Activated CD8-positive, alpha-beta memory T cell treated with anti-CD3 and anti-CD28 coated beads, Interleukin-2, amount 50 U/mL, for 24 hours (primary cell): Measurements from ENCODE around the gene DYDC2.
"Not testable (repeated sequence)": the region's sequence is repeated elsewhere in the genome, so short reads cannot be mapped to it uniquely, and the experiment has no call there.

Experiments
- DNase-seq: peaks from one replicate; pipeline ENCODE4 v3.0.0-alpha.2; 2020; ENCODE audit errors: extremely low read depth

Gene DYDC2

GRCh38 chr10:80413271-80413996, 56.9 kb downstream of the DYDC2 start:
- DNase-seq, result no peak

GRCh38 chr10:80414142-80414895, 57.7 kb downstream of the DYDC2 start:
- DNase-seq, result no peak

GRCh38 chr10:80415734-80416478, 59.3 kb downstream of the DYDC2 start:
- no peak for DNase-seq

- DNase-seq, result no peak
These were observed 60.0 kb downstream of the DYDC2 start for GRCh38 chr10:80416479-80417098.

- not testable (repeated sequence) for DNase-seq
These were observed 60.7 kb downstream of the DYDC2 start for GRCh38 chr10:80417256-80417655.
